NCI-H774 (cell line): ENCODE results near the gene POC1A.
"Not testable (repeated sequence)": the region's sequence is repeated elsewhere in the genome, so short reads cannot be mapped to it uniquely, and the experiment has no call there.

Experiments used
- DNase-seq: peaks from one replicate; lab custom pipeline; 2025; lab: John Stamatoyannopoulos, UW

POC1A gene

GRCh38 chr3:52183786-52184445, 29.7 kb upstream of the POC1A start:
- DNase-seq, result no peak

- no peak for DNase-seq
Measured at GRCh38 chr3:52182691-52183090, 28.5 kb upstream of the POC1A start.

GRCh38 chr3:52182196-52182595, 28.0 kb upstream of the POC1A start:
- no peak for DNase-seq

- no peak for DNase-seq
Measured at GRCh38 chr3:52181543-52181942, 27.3 kb upstream of the POC1A start.

- no peak for DNase-seq
Measured at GRCh38 chr3:52178537-52178936, 24.3 kb upstream of the POC1A start.

GRCh38 chr3:52178126-52178525, 23.9 kb upstream of the POC1A start:
- DNase-seq, result not testable (repeated sequence)

GRCh38 chr3:52177701-52178042, 23.4 kb upstream of the POC1A start:
- no peak for DNase-seq

- DNase-seq, result peak; percentile 2
Measured at GRCh38 chr3:52176951-52177700, 22.9 kb upstream of the POC1A start.

- no peak for DNase-seq
Measured at GRCh38 chr3:52176180-52176752, 22.0 kb upstream of the POC1A start.

GRCh38 chr3:52175416-52176179, 21.4 kb upstream of the POC1A start:
- DNase-seq, result no peak

- DNase-seq, result no peak
Measured at GRCh38 chr3:52174896-52175295, 20.7 kb upstream of the POC1A start.

- no peak for DNase-seq
Measured at GRCh38 chr3:52173101-52173500, 18.9 kb upstream of the POC1A start.

- DNase-seq, result no peak
Measured at GRCh38 chr3:52172262-52172757, 18.1 kb upstream of the POC1A start.

- no peak for DNase-seq
Measured at GRCh38 chr3:52171514-52172261, 17.5 kb upstream of the POC1A start.

- DNase-seq, result not testable (repeated sequence)
Measured at GRCh38 chr3:52170217-52170616, 16.0 kb upstream of the POC1A start.

- no peak for DNase-seq
Measured at GRCh38 chr3:52167240-52167639, 13.0 kb upstream of the POC1A start.

- DNase-seq, result no peak
Measured at GRCh38 chr3:52162250-52162872, 8.1 kb upstream of the POC1A start.

- no peak for DNase-seq
Measured at GRCh38 chr3:52159503-52159902, 5.3 kb upstream of the POC1A start.

GRCh38 chr3:52155912-52156311, 1.7 kb upstream of the POC1A start:
- no peak for DNase-seq

GRCh38 chr3:52153389-52154096, 680 bp downstream of the POC1A start:
- peak; percentile 17 for DNase-seq

GRCh38 chr3:52151991-52152390, 2.2 kb downstream of the POC1A start:
- DNase-seq, result not testable (repeated sequence)
